H9 (cell line): ENCODE measurements around the gene ABHD12. TPM values are rescaled to one million over a fixed set of nuclear protein-coding genes. Genes with fewer than 3 reads are reported as not detected.
A peak's percentile ranks its signal among the peaks of the same experiment; 100 is the strongest.

Experiments
- DNase-seq: peaks from one replicate; pipeline ENCODE4 v3.0.0-alpha.2; 2017
- H2AFZ ChIP-seq: one replicate; pipeline ENCODE4 v1.6.1; 2013; ENCODE audit warnings: mild to moderate bottlenecking, low read length, control low read depth, moderate library complexity
- H2AK5ac ChIP-seq: 2 replicates; pipeline ENCODE4 v1.6.1; 2013; ENCODE audit warnings: low read length, control low read depth, mixed read lengths; ENCODE audit not compliant: insufficient read length
- H2BK120ac ChIP-seq: one replicate; pipeline ENCODE4 v1.6.1; 2013; ENCODE audit warnings: low read depth, mild to moderate bottlenecking, low read length, control low read depth, inconsistent platforms; ENCODE audit not compliant: poor library complexity, severe bottlenecking
- H2BK12ac ChIP-seq: 2 replicates; pipeline ENCODE4 v1.6.1; 2013; ENCODE audit warnings: low read length, control low read depth, mixed read lengths, low read depth; ENCODE audit not compliant: insufficient read length
- H2BK15ac ChIP-seq: 2 replicates; pipeline ENCODE4 v1.6.1; 2013; ENCODE audit warnings: low read depth, low read length, control low read depth
- H2BK20ac ChIP-seq: one replicate; pipeline ENCODE4 v1.6.1; 2013; ENCODE audit warnings: low read depth, mild to moderate bottlenecking, low read length, control low read depth, inconsistent platforms; ENCODE audit not compliant: poor library complexity, severe bottlenecking
- H2BK5ac ChIP-seq: 2 replicates; pipeline ENCODE4 v1.6.1; 2013; ENCODE audit warnings: low read length, control low read depth, mixed read lengths; ENCODE audit not compliant: insufficient read length
- H3K14ac ChIP-seq: 2 replicates; pipeline ENCODE4 v1.6.1; 2013; ENCODE audit warnings: low read length, control low read depth; ENCODE audit not compliant: insufficient read depth
- H3K18ac ChIP-seq: 2 replicates; pipeline ENCODE4 v1.6.1; 2013; ENCODE audit warnings: low read depth, mild to moderate bottlenecking, mixed read lengths, low read length, control low read depth; ENCODE audit not compliant: insufficient read length
- H3K23ac ChIP-seq: 2 replicates; pipeline ENCODE4 v1.6.1; 2013; ENCODE audit warnings: low read length, control low read depth, mixed read lengths, low read depth; ENCODE audit not compliant: insufficient read length
- H3K23me2 ChIP-seq: 2 replicates; pipeline ENCODE4 v1.6.1; 2013; ENCODE audit warnings: low read depth, mild to moderate bottlenecking, mixed read lengths, low read length, control low read depth; ENCODE audit not compliant: insufficient read length, poor library complexity, severe bottlenecking
- H3K27ac ChIP-seq: 2 replicates; pipeline ENCODE4 v1.5.1; 2013; ENCODE audit warnings: low read length, control low read depth, mixed read lengths, low read depth; ENCODE audit not compliant: insufficient read length
- H3K27me3 ChIP-seq: 2 replicates; pipeline ENCODE4 v1.6.1; 2013; ENCODE audit warnings: low read length, control low read depth, inconsistent platforms; ENCODE audit not compliant: insufficient read depth
- H3K4ac ChIP-seq: 2 replicates; pipeline ENCODE4 v1.6.1; 2013; ENCODE audit warnings: low read depth, mild to moderate bottlenecking, control low read depth, inconsistent platforms, low read length, moderate library complexity
- H3K4me1 ChIP-seq: 2 replicates; pipeline ENCODE4 v1.6.1; 2013; ENCODE audit warnings: low read length, control low read depth, inconsistent platforms; ENCODE audit not compliant: insufficient read depth
- H3K4me2 ChIP-seq: 2 replicates; pipeline ENCODE4 v1.6.1; 2013; ENCODE audit warnings: low read length, control low read depth, mixed read lengths; ENCODE audit not compliant: insufficient read length, insufficient read depth
- H3K56ac ChIP-seq: 2 replicates; pipeline ENCODE4 v1.6.1; 2013; ENCODE audit warnings: low read depth, mild to moderate bottlenecking, mixed read lengths, low read length, control low read depth; ENCODE audit not compliant: insufficient read length
- H3K79me1 ChIP-seq: 2 replicates; pipeline ENCODE4 v1.6.1; 2013; ENCODE audit warnings: low read depth, mild to moderate bottlenecking, moderate library complexity, low read length, control low read depth, inconsistent platforms; ENCODE audit not compliant: insufficient read depth, poor library complexity, severe bottlenecking
- H3K79me2 ChIP-seq: 2 replicates; pipeline ENCODE4 v1.6.1; 2013; ENCODE audit warnings: low read length, control low read depth, inconsistent platforms; ENCODE audit not compliant: insufficient read depth
- H3K9ac ChIP-seq: 2 replicates; pipeline ENCODE4 v1.6.1; 2013; ENCODE audit warnings: low read length, control low read depth, mixed read lengths; ENCODE audit not compliant: insufficient read length; ENCODE audit errors: extremely low read depth
- H3K9me3 ChIP-seq: one replicate; pipeline ENCODE4 v1.6.1; 2013; ENCODE audit warnings: low read depth, low read length, inconsistent platforms; ENCODE audit not compliant: control insufficient read depth
- H3T11ph ChIP-seq: one replicate; pipeline ENCODE4 v1.6.1; 2013; ENCODE audit warnings: mild to moderate bottlenecking, low read length, control low read depth, inconsistent platforms
- H4K20me1 ChIP-seq: one replicate; pipeline ENCODE4 v1.6.1; 2013; ENCODE audit not compliant: control insufficient read depth, insufficient read length, insufficient read depth
- H4K5ac ChIP-seq: 2 replicates; pipeline ENCODE4 v1.6.1; 2013; ENCODE audit warnings: low read depth, mild to moderate bottlenecking, mixed read lengths, low read length, control low read depth; ENCODE audit not compliant: insufficient read length
- H4K8ac ChIP-seq: replicated peaks from 2 replicates; pipeline ENCODE4 v1.6.1; 2013; ENCODE audit warnings: low read length, control low read depth, mixed read lengths, low read depth; ENCODE audit not compliant: insufficient read length
- H4K91ac ChIP-seq: 2 replicates; pipeline ENCODE4 v1.6.1; 2013; ENCODE audit warnings: low read depth, mild to moderate bottlenecking, moderate library complexity, mixed read lengths, low read length, control low read depth; ENCODE audit not compliant: insufficient read length
- H3K27ac Mint-ChIP-seq, 3 experiments: 2 replicates in 2 of 3; 3 replicates in 1 of 3; pipeline ENCODE4 v1.8.0; 2020 to 2021; ENCODE audit warnings: mixed read lengths in 3 of 3, mild to moderate bottlenecking in 1 of 3, moderate library complexity in 1 of 3
- H3K27me3 Mint-ChIP-seq: 2 replicates; pipeline ENCODE4 v1.8.0; 2021; ENCODE audit warnings: low read depth, mild to moderate bottlenecking, moderate library complexity, mixed read lengths
- H3K36me3 Mint-ChIP-seq, 3 experiments: 2 replicates in 2 of 3; 3 replicates in 1 of 3; pipeline ENCODE4 v1.8.0; 2020 to 2021; ENCODE audit warnings: low read depth in 3 of 3, mixed read lengths in 3 of 3; ENCODE audit not compliant: insufficient read depth in 1 of 3
- H3K4me1 Mint-ChIP-seq, 2 experiments: 2 replicates each; pipeline ENCODE4 v1.8.0; 2020; ENCODE audit warnings: mixed read lengths in 2 of 2
- H3K4me3 Mint-ChIP-seq, 2 experiments: 2 replicates in 1 of 2; 3 replicates in 1 of 2; pipeline ENCODE4 v1.8.0; 2020 to 2021; ENCODE audit warnings: mild to moderate bottlenecking in 2 of 2, mixed read lengths in 2 of 2, moderate library complexity in 1 of 2
- H3K9me3 Mint-ChIP-seq, 2 experiments: 2 replicates in 1 of 2; 3 replicates in 1 of 2; pipeline ENCODE4 v1.8.0; 2020; ENCODE audit warnings: mild to moderate bottlenecking in 2 of 2, mixed read lengths in 2 of 2, moderate library complexity in 1 of 2
- WGBS: extraction: QIAGEN DNeasy Blood & Tissue Kit; methylation state at CpG from one replicate; pipeline ENCODE4 v1.1.7; 2013; ENCODE audit warnings: missing lambda C conversion rate, low lambda C conversion rate, mixed read lengths; ENCODE audit not compliant: insufficient read length; ENCODE audit errors: extremely low coverage; 5-methylcytosine and 5-hydroxymethylcytosine counted together
- long read RNA-seq: library from polyadenylated mRNA; unstranded; transcript quantifications from one replicate; pipeline ENCODE4 v2.0.0, GENCODE V29; 2020
- total RNA-seq: library from RNA; stranded (reverse); gene quantifications from 2 replicates; pipeline ENCODE4 v1.2.1, GENCODE V29; 2021
- TF ChIP-seq, protein P1 (sequence below): fragments of 200-600 bp; sonication (generic); conservative IDR thresholded peaks from 3 replicates; pipeline ENCODE4 v1.8.0; 2021; ENCODE audit warnings: antibody characterized with exemption, mild to moderate bottlenecking

The ABHD12 gene
- 54.4 and 56.6 TPM in 2 replicates for total RNA-seq
- long read RNA-seq, transcript ABHD12-201 (13 exons, 2,117 nt), result major isoform, 174 of 224 reads
- long read RNA-seq, transcript ABHD12-202 (13 exons, 1,725 nt), result minor isoform, 8 of 224 reads
- long read RNA-seq, partial matches to known transcripts, result 15 of 224 reads
- long read RNA-seq, other reads (novel, unspliced or antisense), result 27 of 224 reads

DNA sequence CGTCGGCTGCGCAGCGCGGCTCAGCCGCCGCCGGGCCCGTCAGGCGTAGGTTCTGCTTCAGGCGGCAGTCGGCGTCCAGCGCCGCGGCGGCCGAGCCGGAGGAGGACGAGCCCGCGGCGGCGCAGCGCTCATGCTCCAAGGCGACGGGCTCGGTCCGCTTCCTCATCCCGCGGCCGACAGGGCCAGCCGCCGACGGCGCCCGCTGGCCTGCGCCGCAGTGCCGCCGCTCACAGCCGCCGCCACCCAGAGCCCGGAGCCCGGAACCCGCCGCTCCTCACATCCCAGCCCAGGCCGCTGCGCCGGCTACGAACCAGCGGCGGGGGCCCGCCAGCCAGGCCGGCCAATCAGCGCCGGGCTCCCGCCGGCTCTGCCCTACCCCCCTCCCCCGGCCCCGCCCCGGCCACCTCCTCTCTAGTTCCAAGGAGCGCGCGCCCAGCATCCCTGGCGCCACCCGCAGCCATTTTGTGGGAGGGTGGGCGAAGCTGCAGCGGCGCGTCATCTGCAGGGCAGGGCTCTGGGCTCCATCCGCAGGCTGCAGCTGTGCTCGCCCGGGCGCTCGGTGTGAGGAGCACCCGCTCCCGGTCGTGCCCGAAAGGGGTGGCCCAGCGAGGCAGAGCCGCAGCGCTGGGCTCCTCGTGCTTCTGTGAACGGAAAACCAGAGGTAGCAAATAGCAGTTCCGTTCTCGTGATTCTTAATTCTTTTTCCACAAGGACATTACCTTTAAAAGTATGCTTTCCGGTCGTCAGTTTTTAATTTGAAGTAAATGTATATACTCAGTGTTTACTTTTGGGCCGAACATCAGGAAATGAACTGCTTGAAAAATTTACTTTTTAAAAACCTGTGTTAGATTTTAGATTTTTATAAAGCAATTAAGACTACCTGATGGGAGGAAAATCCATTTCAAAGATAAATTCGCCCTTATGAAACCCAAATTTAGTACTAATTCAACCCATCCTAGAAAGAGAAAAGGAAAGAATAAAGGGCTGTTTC lies at the start of gene ABHD12:
Gene ABHD12, minus strand, starts transcription at position 298 of the 991 bp plus-strand sequence. Its CDS starts 132 bp downstream, at position 166.
- WGBS, result no CpG with 5 or more reads among the region's 91 CpGs
- peak within 1 kb of the TSS; percentile 79 for H3K9ac ChIP-seq
- H2BK5ac ChIP-seq, result no peak within 1 kb of the TSS
- H3K4me3 Mint-ChIP-seq, result peak within 1 kb of the TSS; percentile 77 to 92
- no peak within 1 kb of the TSS for H2BK20ac ChIP-seq
- H3K9me3 Mint-ChIP-seq, result no peaks in the 10 kb centered on the region
- peak within 1 kb of the TSS; percentile 94 for H3K14ac ChIP-seq
- H3K4me2 ChIP-seq, result peak within 1 kb of the TSS; percentile 92
- H3K27me3 ChIP-seq, result no peaks in the 10 kb centered on the region
- peak within 1 kb of the TSS; percentile 64 for H3K27ac ChIP-seq
- H4K8ac ChIP-seq, result no peak within 1 kb of the TSS
- TF ChIP-seq, protein P1, sequence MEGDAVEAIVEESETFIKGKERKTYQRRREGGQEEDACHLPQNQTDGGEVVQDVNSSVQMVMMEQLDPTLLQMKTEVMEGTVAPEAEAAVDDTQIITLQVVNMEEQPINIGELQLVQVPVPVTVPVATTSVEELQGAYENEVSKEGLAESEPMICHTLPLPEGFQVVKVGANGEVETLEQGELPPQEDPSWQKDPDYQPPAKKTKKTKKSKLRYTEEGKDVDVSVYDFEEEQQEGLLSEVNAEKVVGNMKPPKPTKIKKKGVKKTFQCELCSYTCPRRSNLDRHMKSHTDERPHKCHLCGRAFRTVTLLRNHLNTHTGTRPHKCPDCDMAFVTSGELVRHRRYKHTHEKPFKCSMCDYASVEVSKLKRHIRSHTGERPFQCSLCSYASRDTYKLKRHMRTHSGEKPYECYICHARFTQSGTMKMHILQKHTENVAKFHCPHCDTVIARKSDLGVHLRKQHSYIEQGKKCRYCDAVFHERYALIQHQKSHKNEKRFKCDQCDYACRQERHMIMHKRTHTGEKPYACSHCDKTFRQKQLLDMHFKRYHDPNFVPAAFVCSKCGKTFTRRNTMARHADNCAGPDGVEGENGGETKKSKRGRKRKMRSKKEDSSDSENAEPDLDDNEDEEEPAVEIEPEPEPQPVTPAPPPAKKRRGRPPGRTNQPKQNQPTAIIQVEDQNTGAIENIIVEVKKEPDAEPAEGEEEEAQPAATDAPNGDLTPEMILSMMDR, result no peak
- H3K79me2 ChIP-seq, result peaks cover 9% of the 10 kb centered on the region; the same call in 1 of the 2 replicates
- no peak within 1 kb of the TSS; the same call in 1 of the 2 replicates for H3K4ac ChIP-seq
- no peak within 1 kb of the TSS for H3T11ph ChIP-seq
- no peak within 1 kb of the TSS for H3K23ac ChIP-seq
- H2BK15ac ChIP-seq, result no peak within 1 kb of the TSS
- no peaks in the 10 kb centered on the region for H3K4me1 ChIP-seq
- no peaks in the 10 kb centered on the region for H3K23me2 ChIP-seq
- H4K5ac ChIP-seq, result no peak within 1 kb of the TSS
- peak within 1 kb of the TSS; percentile 75 for H3K18ac ChIP-seq
- no peak within 1 kb of the TSS for H2AK5ac ChIP-seq
- no peak within 1 kb of the TSS for H2AFZ ChIP-seq
- H4K91ac ChIP-seq, result no peak within 1 kb of the TSS
- H3K36me3 Mint-ChIP-seq, result peaks cover 13 to 16% (median 15%) of the 10 kb centered on the region in 3 experiments
- peaks cover 2% of the 10 kb centered on the region for H3K79me1 ChIP-seq
- H4K20me1 ChIP-seq, result no peaks in the 10 kb centered on the region
- peak; percentile 97 for DNase-seq
- H3K27ac Mint-ChIP-seq, result peak within 1 kb of the TSS; percentile 91 to 97 (median 94); a peak in 5 of 7 replicates
- H2BK12ac ChIP-seq, result no peak within 1 kb of the TSS
- no peak within 1 kb of the TSS for H2BK120ac ChIP-seq
- H3K56ac ChIP-seq, result no peak within 1 kb of the TSS
- H3K9me3 ChIP-seq, result no peaks in the 10 kb centered on the region
- H3K4me1 Mint-ChIP-seq, result peaks cover 11% of the 10 kb centered on the region in 2 experiments
- no peaks in the 10 kb centered on the region; the same call in 1 of the 2 replicates for H3K27me3 Mint-ChIP-seq
